ENCODE data around the gene PDE8A. TPM values are rescaled to one million over a fixed set of nuclear protein-coding genes. Genes with fewer than 3 reads are reported as not detected.

Gene PDE8A
- total and polyA plus RNA-seq, 2 of the 13 experiments (the other 11 are each of a cell fraction or from before 2014, with no cell fraction given), result 26.3 to 48.5 TPM

DNA sequence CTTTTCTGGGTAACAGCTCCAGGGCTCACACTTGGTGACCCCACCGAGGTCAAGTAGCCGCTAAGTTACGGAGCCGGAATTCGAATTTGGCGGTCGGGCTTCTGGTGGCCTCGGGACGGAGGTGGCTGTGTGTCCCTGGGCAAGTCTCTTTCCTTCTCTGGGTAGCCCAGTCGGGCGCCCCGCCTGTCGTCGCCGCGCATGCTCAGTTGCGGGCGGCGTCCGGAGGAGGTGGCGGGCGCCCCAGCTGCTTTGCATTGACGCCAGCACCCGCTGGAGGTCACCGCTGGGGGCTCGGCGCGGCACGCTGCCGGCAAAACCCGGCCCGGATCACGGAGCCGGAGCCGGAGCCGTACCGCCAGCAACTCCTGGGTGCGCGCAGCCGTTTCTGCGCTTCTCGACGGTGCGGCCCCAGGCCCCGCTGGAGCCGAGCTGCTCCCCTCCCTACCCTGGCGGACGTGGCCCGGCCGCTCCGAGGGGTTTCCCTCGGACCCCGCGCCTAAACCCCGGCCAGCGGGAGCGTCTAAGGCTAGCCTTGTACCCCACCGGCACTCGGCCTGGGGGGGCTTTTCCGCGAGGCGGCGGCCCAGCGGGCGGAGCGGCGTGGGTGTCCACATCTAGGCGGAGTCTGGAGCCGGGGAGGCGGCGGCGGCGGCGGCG is 474 bp upstream of the PDE8A start (continued):
- TF ChIP-seq PRDM15 (CRISPR knock-in tag; IDR thresholded peaks at IDR 0.05), result peak; percentile 99
- TF ChIP-seq, protein P1, sequence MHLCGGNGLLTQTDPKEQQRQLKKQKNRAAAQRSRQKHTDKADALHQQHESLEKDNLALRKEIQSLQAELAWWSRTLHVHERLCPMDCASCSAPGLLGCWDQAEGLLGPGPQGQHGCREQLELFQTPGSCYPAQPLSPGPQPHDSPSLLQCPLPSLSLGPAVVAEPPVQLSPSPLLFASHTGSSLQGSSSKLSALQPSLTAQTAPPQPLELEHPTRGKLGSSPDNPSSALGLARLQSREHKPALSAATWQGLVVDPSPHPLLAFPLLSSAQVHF (CRISPR knock-in tag; IDR thresholded peaks at IDR 0.05), result no peak; the same call in 1 of the 2 replicates
- TF ChIP-seq MIXL1 (CRISPR knock-in tag; IDR thresholded peaks at IDR 0.05), result no peak
- TF ChIP-seq ARNT2 (CRISPR knock-in tag; IDR thresholded peaks at IDR 0.05; ENCODE audit: low read depth), result no peak; the same call in 1 of the 2 replicates
- TF ChIP-seq, protein P2, sequence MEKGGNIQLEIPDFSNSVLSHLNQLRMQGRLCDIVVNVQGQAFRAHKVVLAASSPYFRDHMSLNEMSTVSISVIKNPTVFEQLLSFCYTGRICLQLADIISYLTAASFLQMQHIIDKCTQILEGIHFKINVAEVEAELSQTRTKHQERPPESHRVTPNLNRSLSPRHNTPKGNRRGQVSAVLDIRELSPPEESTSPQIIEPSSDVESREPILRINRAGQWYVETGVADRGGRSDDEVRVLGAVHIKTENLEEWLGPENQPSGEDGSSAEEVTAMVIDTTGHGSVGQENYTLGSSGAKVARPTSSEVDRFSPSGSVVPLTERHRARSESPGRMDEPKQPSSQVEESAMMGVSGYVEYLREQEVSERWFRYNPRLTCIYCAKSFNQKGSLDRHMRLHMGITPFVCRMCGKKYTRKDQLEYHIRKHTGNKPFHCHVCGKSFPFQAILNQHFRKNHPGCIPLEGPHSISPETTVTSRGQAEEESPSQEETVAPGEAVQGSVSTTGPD (CRISPR knock-in tag; IDR thresholded peaks at IDR 0.05), result no peak
- peak; percentile 94 for TF ChIP-seq UBTF (CRISPR knock-in tag; IDR thresholded peaks at IDR 0.05)
- TF ChIP-seq ZNF644 (CRISPR knock-in tag; IDR thresholded peaks at IDR 0.05; ENCODE audit: low read depth), result no peak
- TF ChIP-seq ZNF484 (CRISPR knock-in tag; IDR thresholded peaks at IDR 0.05; ENCODE audit: borderline replicate concordance, low read depth), result no peak
- TF ChIP-seq SOX6 (IDR thresholded peaks at IDR 0.05), result no peak
- peak; percentile 69; the same call in 1 of the 2 replicates for TF ChIP-seq SOX6 (CRISPR knock-in tag; IDR thresholded peaks at IDR 0.05)
- TF ChIP-seq ZNF777 (CRISPR knock-in tag; IDR thresholded peaks at IDR 0.05), result peak; percentile 100
- TF ChIP-seq, protein P3, sequence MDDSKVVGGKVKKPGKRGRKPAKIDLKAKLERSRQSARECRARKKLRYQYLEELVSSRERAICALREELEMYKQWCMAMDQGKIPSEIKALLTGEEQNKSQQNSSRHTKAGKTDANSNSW (CRISPR knock-in tag; IDR thresholded peaks at IDR 0.05; ENCODE audit: borderline replicate concordance), result no peak
- no peak; the same call in 1 of the 2 replicates for TF ChIP-seq NFKB2 (CRISPR knock-in tag; IDR thresholded peaks at IDR 0.05; ENCODE audit: borderline replicate concordance)
- TF ChIP-seq, protein P4, sequence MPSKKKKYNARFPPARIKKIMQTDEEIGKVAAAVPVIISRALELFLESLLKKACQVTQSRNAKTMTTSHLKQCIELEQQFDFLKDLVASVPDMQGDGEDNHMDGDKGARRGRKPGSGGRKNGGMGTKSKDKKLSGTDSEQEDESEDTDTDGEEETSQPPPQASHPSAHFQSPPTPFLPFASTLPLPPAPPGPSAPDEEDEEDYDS (CRISPR knock-in tag; IDR thresholded peaks at IDR 0.05), result peak; percentile 23; the same call in 1 of the 2 replicates
- peak; percentile 31; the same call in 1 of the 2 replicates for TF ChIP-seq ZNF446 (CRISPR knock-in tag; IDR thresholded peaks at IDR 0.05)
- TF ChIP-seq XBP1 (CRISPR knock-in tag; IDR thresholded peaks at IDR 0.05), result no peak
- no peak for TF ChIP-seq ZSCAN12 (CRISPR knock-in tag; IDR thresholded peaks at IDR 0.05)
- no peak for TF ChIP-seq KDM5A (IDR thresholded peaks at IDR 0.05; ENCODE audit: borderline replicate concordance, low read length)
- TF ChIP-seq, protein P5, sequence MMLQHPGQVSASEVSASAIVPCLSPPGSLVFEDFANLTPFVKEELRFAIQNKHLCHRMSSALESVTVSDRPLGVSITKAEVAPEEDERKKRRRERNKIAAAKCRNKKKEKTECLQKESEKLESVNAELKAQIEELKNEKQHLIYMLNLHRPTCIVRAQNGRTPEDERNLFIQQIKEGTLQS (CRISPR knock-in tag; IDR thresholded peaks at IDR 0.05), result peak; percentile 59
- TF ChIP-seq SALL1 (CRISPR knock-in tag; IDR thresholded peaks at IDR 0.05), result peak; percentile 80
